ENCODE data around the gene AKAP4. TPM values are rescaled to one million over a fixed set of nuclear protein-coding genes. Genes with fewer than 3 reads are reported as not detected.

Gene AKAP4
- total and polyA plus RNA-seq, 9 of the 15 experiments (the other 6 are each of a cell fraction or from before 2014, with no cell fraction given) = 0.05 to 0.36 (median 0.13) TPM

- Histone ChIP-seq H3K9me1 (ENCODE audit: control insufficient read depth, insufficient read depth, low read length) (no peaks in the 10 kb centered on the region), H3K79me2 (ENCODE audit: control insufficient read depth, insufficient read depth, low read length) (no peaks in the 10 kb centered on the region), H3K27me3 (ENCODE audit: control insufficient read depth in 2 of 2, insufficient read depth in 2 of 2, low read length in 2 of 2) (no peaks in the 10 kb centered on the region), H3K9me3 (replicated peaks; ENCODE audit: control insufficient read depth, insufficient read depth, low read depth, low read length) (no peaks in the 10 kb centered on the region), H3K9ac (ENCODE audit: insufficient read depth in 1 of 2, low read depth in 2 of 2, low read length in 2 of 2) (no peak overlapping the region), H3K4me1 (replicated peaks in 1 of 2; ENCODE audit: control insufficient read depth in 2 of 2, insufficient read depth in 2 of 2, low read length in 2 of 2) (peaks cover 0 to 5% of the 10 kb centered on the region in 2 experiments; a peak in 3 of 5 replicates), H4K20me1 (replicated peaks; ENCODE audit: control insufficient read depth, insufficient read depth, low read length) (no peaks in the 10 kb centered on the region), H3K27ac (ENCODE audit: extremely low read depth, low read depth, low read length) (no peak overlapping the region), H3K36me3 (ENCODE audit: control insufficient read depth, insufficient read depth, low read length) (no peaks in the 10 kb centered on the region), H2AFZ (ENCODE audit: low read depth, low read length) (no peak overlapping the region), H3K4me3 (no peak overlapping the region), H3K4me2 (ENCODE audit: insufficient read depth, low read length) (no peak overlapping the region)
- TF ChIP-seq SREBF2 (CRISPR knock-in tag; IDR thresholded peaks at IDR 0.05) (no peak), ZBTB17 (CRISPR knock-in tag; IDR thresholded peaks at IDR 0.05) (no peak), ZNF561 (CRISPR knock-in tag; conservative IDR thresholded peaks at IDR 0.05) (no peak), SIRT6 (IDR thresholded peaks at IDR 0.05; ENCODE audit: low read depth, low read length) (no peak), HMGXB4 (CRISPR knock-in tag; IDR thresholded peaks at IDR 0.05) (no peak), NUFIP1 (IDR thresholded peaks at IDR 0.05; ENCODE audit: partially characterized antibody) (no peak), NR3C1 (CRISPR knock-in tag; IDR thresholded peaks at IDR 0.05) (no peak)
- WGBS (ENCODE audit: insufficient coverage, low coverage, missing lambda C conversion rate) = 27% methylated on average over 4 of the region's 5 CpGs
- intact Hi-C loops (cut with micrococcal nuclease) (no loop called here), in situ Hi-C loops (cut with MboI) (no loop called here)
- ChIA-PET CTCF (ENCODE audit: low intra/inter-chr PET ratio) (no interaction called here), POLR2A (no interaction called here)
- no peak for FAIRE-seq
- no peak for ATAC-seq
- DNase-seq (ENCODE audit: extremely low read depth in 1 of 4, low spot score in 3 of 4) = no peak
- BruUV-seq (replicated peaks) = no TSS peak
Measured at GRCh38 chrX:50165727-50166126, 35.1 kb downstream of the AKAP4 start.

Measured in K562 (cell line).